HepG2 (cell line): ENCODE results near the gene TXNRD1. TPM values are rescaled to one million over a fixed set of nuclear protein-coding genes. Genes with fewer than 3 reads are reported as not detected.

Experiments
- BORCS8-MEF2B ChIP-seq: sonication (generic); formaldehyde crosslinking; IDR thresholded peaks from 2 replicates; pipeline ENCODE4 v1.8.0; 2022; ENCODE audit warnings: mild to moderate bottlenecking, missing genetic modification reagents
- CEBPG ChIP-seq: IDR thresholded peaks from 2 replicates; pipeline ENCODE4 v1.6.1; 2016
- GLI4 ChIP-seq: sonication (generic); formaldehyde crosslinking; IDR thresholded peaks from 2 replicates; pipeline ENCODE4 v1.5.1; 2020; ENCODE audit warnings: missing genetic modification reagents, mild to moderate bottlenecking, moderate library complexity, borderline replicate concordance
- KLF6 ChIP-seq: IDR thresholded peaks from 2 replicates; pipeline ENCODE4 v1.8.0; 2016; ENCODE audit warnings: missing biosample characterization, missing genetic modification reagents
- NCOA2 ChIP-seq: sonication (generic); formaldehyde crosslinking; IDR thresholded peaks from 2 replicates; pipeline ENCODE4 v1.8.0; 2022; ENCODE audit warnings: inconsistent platforms
- PBX2 ChIP-seq: IDR thresholded peaks from 2 replicates; pipeline ENCODE4 v1.6.1; 2016; ENCODE audit warnings: control low read depth
- SIX4 ChIP-seq: sonication (generic); formaldehyde crosslinking; IDR thresholded peaks from 2 replicates; pipeline ENCODE4 v1.4.0; 2020; ENCODE audit warnings: missing genetic modification reagents
- SP140L ChIP-seq: sonication (generic); formaldehyde crosslinking; IDR thresholded peaks from 2 replicates; pipeline ENCODE4 v1.4.0; 2020; ENCODE audit warnings: missing genetic modification reagents, borderline replicate concordance
- TBX3 ChIP-seq: fragments of 450-650 bp; IDR thresholded peaks from 2 replicates; pipeline ENCODE4 v1.6.1; 2017; ENCODE audit warnings: antibody characterized with exemption, mild to moderate bottlenecking, inconsistent platforms, borderline replicate concordance
- ZNF30 ChIP-seq: sonication (generic); formaldehyde crosslinking; IDR thresholded peaks from 2 replicates; pipeline ENCODE4 v1.5.0; 2020; ENCODE audit warnings: mild to moderate bottlenecking, missing genetic modification reagents
- ZNF501 ChIP-seq: sonication (generic); formaldehyde crosslinking; IDR thresholded peaks from 2 replicates; pipeline ENCODE4 v1.5.1; 2020; ENCODE audit warnings: mild to moderate bottlenecking, moderate library complexity, missing genetic modification reagents
- ZNF761 ChIP-seq: sonication (generic); formaldehyde crosslinking; conservative IDR thresholded peaks from 2 replicates; pipeline ENCODE4 v1.4.0; 2020; ENCODE audit warnings: mild to moderate bottlenecking, missing genetic modification reagents
- ZNF781 ChIP-seq: sonication (generic); formaldehyde crosslinking; IDR thresholded peaks from 2 replicates; pipeline ENCODE4 v1.5.1; 2020; ENCODE audit warnings: borderline replicate concordance, mild to moderate bottlenecking, missing genetic modification reagents; ENCODE audit errors: not compliant biosample characterization
- ZNF790 ChIP-seq: sonication (generic); formaldehyde crosslinking; IDR thresholded peaks from 2 replicates; pipeline ENCODE4 v1.8.0; 2022; ENCODE audit warnings: missing genetic modification reagents, mild to moderate bottlenecking, borderline replicate concordance
- ZNF816 ChIP-seq: sonication (generic); formaldehyde crosslinking; IDR thresholded peaks from 2 replicates; pipeline ENCODE4 v1.8.0; 2022; ENCODE audit warnings: missing genetic modification reagents, mild to moderate bottlenecking, borderline replicate concordance
- polyA plus RNA-seq, 8 experiments: library from polyadenylated mRNA; depleted of rRNA in 3 of 8; stranded (reverse) in 7 of 8; unstranded in 1 of 8; fragments of >200 nt; fragmentation: Illumina TruSeq in 4 of 8; extraction: Trizol in 4 of 8; gene quantifications; 2 replicates each; pipeline versions ENCODE4 v1.2.1 to v1.2.3, GENCODE V29; 2011 to 2016; ENCODE audit warnings: low read depth in 4 of 8, missing spikeins in 1 of 8, mixed read lengths in 1 of 8; ENCODE audit not compliant: insufficient read depth in 1 of 8
- total RNA-seq, 5 experiments: library from RNA; depleted of rRNA; stranded (reverse); fragments of >200 nt; fragmentation: Illumina TruSeq; extraction: Trizol; gene quantifications; 2 replicates each; pipeline ENCODE4 v1.2.3, GENCODE V29; 2016; ENCODE audit warnings: low read depth in 1 of 5
- TF ChIP-seq, protein P1 (sequence below): sonication (generic); formaldehyde crosslinking; IDR thresholded peaks from 2 replicates; pipeline ENCODE4 v1.5.0; 2020; ENCODE audit warnings: missing genetic modification reagents
- TF ChIP-seq, protein P2 (sequence below): sonication (generic); formaldehyde crosslinking; IDR thresholded peaks from 2 replicates; pipeline ENCODE4 v1.4.0; 2020; ENCODE audit warnings: missing genetic modification reagents
- TF ChIP-seq, protein P3 (sequence below): sonication (generic); formaldehyde crosslinking; conservative IDR thresholded peaks from 2 replicates; pipeline ENCODE4 v1.4.0; 2020; ENCODE audit warnings: missing genetic modification reagents

The TXNRD1 gene
- total and polyA plus RNA-seq, 2 of the 13 experiments (the other 11 are each of a cell fraction or from before 2014, with no cell fraction given) = 54.0 to 190 TPM

- TF ChIP-seq KLF6 (CRISPR knock-in tag) = peak; percentile 77; the same call in 1 of the 2 replicates
- TF ChIP-seq, protein P1, sequence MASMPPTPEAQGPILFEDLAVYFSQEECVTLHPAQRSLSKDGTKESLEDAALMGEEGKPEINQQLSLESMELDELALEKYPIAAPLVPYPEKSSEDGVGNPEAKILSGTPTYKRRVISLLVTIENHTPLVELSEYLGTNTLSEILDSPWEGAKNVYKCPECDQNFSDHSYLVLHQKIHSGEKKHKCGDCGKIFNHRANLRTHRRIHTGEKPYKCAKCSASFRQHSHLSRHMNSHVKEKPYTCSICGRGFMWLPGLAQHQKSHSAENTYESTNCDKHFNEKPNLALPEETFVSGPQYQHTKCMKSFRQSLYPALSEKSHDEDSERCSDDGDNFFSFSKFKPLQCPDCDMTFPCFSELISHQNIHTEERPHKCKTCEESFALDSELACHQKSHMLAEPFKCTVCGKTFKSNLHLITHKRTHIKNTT (CRISPR knock-in tag) = no peak
- TF ChIP-seq ZNF781 (CRISPR knock-in tag) = peak; percentile 28
- no peak for TF ChIP-seq ZNF30
- peak; percentile 89 for TF ChIP-seq BORCS8-MEF2B (CRISPR knock-in tag)
- TF ChIP-seq ZNF790 (CRISPR knock-in tag) = peak; percentile 42; the same call in 1 of the 2 replicates
- TF ChIP-seq GLI4 = 0 out of 2 replicates have a peak, but pooled peaks have one; percentile 60
- TF ChIP-seq ZNF816 (CRISPR knock-in tag) = peak; percentile 64; the same call in 1 of the 2 replicates
- TF ChIP-seq SP140L (CRISPR knock-in tag) = 0 out of 2 replicates have a peak, but pooled peaks have one; percentile 24
- TF ChIP-seq NCOA2 (CRISPR knock-in tag) = peak; percentile 58
- TF ChIP-seq SIX4 (CRISPR knock-in tag) = 0 out of 2 replicates have a peak, but pooled peaks have one; percentile 5
- TF ChIP-seq, protein P2, sequence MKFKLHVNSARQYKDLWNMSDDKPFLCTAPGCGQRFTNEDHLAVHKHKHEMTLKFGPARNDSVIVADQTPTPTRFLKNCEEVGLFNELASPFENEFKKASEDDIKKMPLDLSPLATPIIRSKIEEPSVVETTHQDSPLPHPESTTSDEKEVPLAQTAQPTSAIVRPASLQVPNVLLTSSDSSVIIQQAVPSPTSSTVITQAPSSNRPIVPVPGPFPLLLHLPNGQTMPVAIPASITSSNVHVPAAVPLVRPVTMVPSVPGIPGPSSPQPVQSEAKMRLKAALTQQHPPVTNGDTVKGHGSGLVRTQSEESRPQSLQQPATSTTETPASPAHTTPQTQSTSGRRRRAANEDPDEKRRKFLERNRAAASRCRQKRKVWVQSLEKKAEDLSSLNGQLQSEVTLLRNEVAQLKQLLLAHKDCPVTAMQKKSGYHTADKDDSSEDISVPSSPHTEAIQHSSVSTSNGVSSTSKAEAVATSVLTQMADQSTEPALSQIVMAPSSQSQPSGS (CRISPR knock-in tag) = 0 out of 2 replicates have a peak, but pooled peaks have one; percentile 29
- TF ChIP-seq CEBPG (CRISPR knock-in tag) = peak; percentile 43; the same call in 1 of the 2 replicates
- 0 out of 2 replicates have a peak, but pooled peaks have one; percentile 28 for TF ChIP-seq ZNF761 (CRISPR knock-in tag)
- TF ChIP-seq, protein P3, sequence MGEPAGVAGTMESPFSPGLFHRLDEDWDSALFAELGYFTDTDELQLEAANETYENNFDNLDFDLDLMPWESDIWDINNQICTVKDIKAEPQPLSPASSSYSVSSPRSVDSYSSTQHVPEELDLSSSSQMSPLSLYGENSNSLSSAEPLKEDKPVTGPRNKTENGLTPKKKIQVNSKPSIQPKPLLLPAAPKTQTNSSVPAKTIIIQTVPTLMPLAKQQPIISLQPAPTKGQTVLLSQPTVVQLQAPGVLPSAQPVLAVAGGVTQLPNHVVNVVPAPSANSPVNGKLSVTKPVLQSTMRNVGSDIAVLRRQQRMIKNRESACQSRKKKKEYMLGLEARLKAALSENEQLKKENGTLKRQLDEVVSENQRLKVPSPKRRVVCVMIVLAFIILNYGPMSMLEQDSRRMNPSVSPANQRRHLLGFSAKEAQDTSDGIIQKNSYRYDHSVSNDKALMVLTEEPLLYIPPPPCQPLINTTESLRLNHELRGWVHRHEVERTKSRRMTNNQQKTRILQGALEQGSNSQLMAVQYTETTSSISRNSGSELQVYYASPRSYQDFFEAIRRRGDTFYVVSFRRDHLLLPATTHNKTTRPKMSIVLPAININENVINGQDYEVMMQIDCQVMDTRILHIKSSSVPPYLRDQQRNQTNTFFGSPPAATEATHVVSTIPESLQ (CRISPR knock-in tag) = 0 out of 2 replicates have a peak, but pooled peaks have one; percentile 49
- TF ChIP-seq TBX3 = peak; percentile 69; the same call in 1 of the 2 replicates
- TF ChIP-seq ZNF501 (CRISPR knock-in tag) = peak; percentile 88
- peak; percentile 73 for TF ChIP-seq PBX2 (CRISPR knock-in tag)
These were observed 71.2 kb downstream of the TXNRD1 start (continued) for GRCh38 chr12:104286516-104287482.
